Stimulated activated CD4-positive, alpha-beta T cell treated with anti-CD3 and anti-CD28 coated beads, Interleukin-4, amount 100 ng/mL, for 4 hours (primary cell): Measurements from ENCODE around the gene TMEM87B.
A peak's percentile ranks its signal among the peaks of the same experiment; 100 is the strongest.

Experiments used
- DNase-seq, 2 experiments: peaks; one replicate each; pipeline ENCODE4 v3.0.0-alpha.2; 2020

The TMEM87B gene

GRCh38 chr2:112153179-112153490 lies 98.1 kb downstream of the TMEM87B start:
- no peak for DNase-seq

GRCh38 chr2:112153501-112153900 lies 98.4 kb downstream of the TMEM87B start:
- DNase-seq: no peak

- peak in 1 of 2 experiments; percentile 15 for DNase-seq
Measured at GRCh38 chr2:112154246-112155117, 99.4 kb downstream of the TMEM87B start.

GRCh38 chr2:112155331-112156151 lies 100.5 kb downstream of the TMEM87B start:
- peak; percentile 20 to 26 for DNase-seq

GRCh38 chr2:112156152-112156986 lies 101.3 kb downstream of the TMEM87B start:
- DNase-seq: peak; percentile 11 to 41

GRCh38 chr2:112157472-112157871 lies 102.4 kb downstream of the TMEM87B start:
- DNase-seq: no peak

GRCh38 chr2:112159454-112159921 lies 104.4 kb downstream of the TMEM87B start:
- DNase-seq: no peak

GRCh38 chr2:112160283-112161250 lies 105.5 kb downstream of the TMEM87B start:
- no peak for DNase-seq

- no peak for DNase-seq
Measured at GRCh38 chr2:112161431-112162145, 106.5 kb downstream of the TMEM87B start.

- DNase-seq: no peak
Measured at GRCh38 chr2:112162341-112162740, 107.3 kb downstream of the TMEM87B start.

GRCh38 chr2:112162956-112163355 lies 107.9 kb downstream of the TMEM87B start:
- DNase-seq: no peak

GRCh38 chr2:112163541-112163981 lies 108.5 kb downstream of the TMEM87B start:
- DNase-seq: no peak

GRCh38 chr2:112164876-112165275 lies 109.8 kb downstream of the TMEM87B start:
- no peak for DNase-seq

GRCh38 chr2:112165296-112165695 lies 110.2 kb downstream of the TMEM87B start:
- DNase-seq: no peak

- peak in 1 of 2 experiments; percentile 28 for DNase-seq
Measured at GRCh38 chr2:112166806-112167499, 111.9 kb downstream of the TMEM87B start.

- no peak for DNase-seq
Measured at GRCh38 chr2:112168422-112169124, 113.5 kb downstream of the TMEM87B start.
